WTC11 (cell line): ENCODE results near the gene PLXNA2.

Experiments used
- ATF6 ChIP-seq: sonication (generic); formaldehyde crosslinking; IDR thresholded peaks from 2 replicates; pipeline ENCODE4 v1.8.1; 2023; ENCODE audit warnings: mild to moderate bottlenecking, missing genetic modification reagents
- CBFB ChIP-seq: sonication (generic); formaldehyde crosslinking; IDR thresholded peaks from 2 replicates; pipeline ENCODE4 v1.8.1; 2022; ENCODE audit warnings: mild to moderate bottlenecking, low read depth, missing genetic modification reagents
- CTCF ChIP-seq: fragments of 200-600 bp; IDR thresholded peaks from 2 replicates; pipeline ENCODE4 v1.8.0; 2022; ENCODE audit warnings: antibody characterized with exemption
- ETV6 ChIP-seq: sonication (generic); formaldehyde crosslinking; IDR thresholded peaks from 2 replicates; pipeline ENCODE4 v1.8.1; 2022; ENCODE audit warnings: mild to moderate bottlenecking, missing genetic modification reagents
- FOXP4 ChIP-seq: sonication (generic); formaldehyde crosslinking; IDR thresholded peaks from 2 replicates; pipeline ENCODE4 v1.8.0; 2022; ENCODE audit warnings: mild to moderate bottlenecking, missing genetic modification reagents
- JUN ChIP-seq: sonication (generic); formaldehyde crosslinking; IDR thresholded peaks from 2 replicates; pipeline ENCODE4 v1.8.0; 2023; ENCODE audit warnings: mild to moderate bottlenecking, missing genetic modification reagents
- NR1H2 ChIP-seq: sonication (generic); formaldehyde crosslinking; IDR thresholded peaks from 2 replicates; pipeline ENCODE4 v1.9.0; 2021; ENCODE audit warnings: mild to moderate bottlenecking, moderate library complexity, missing genetic modification reagents
- OVOL2 ChIP-seq: fragments of 250-450 bp; sonication (Bioruptor Pico); IDR thresholded peaks from 2 replicates; pipeline ENCODE4 v1.9.0; 2021; ENCODE audit warnings: mild to moderate bottlenecking, borderline replicate concordance
- SMAD3 ChIP-seq: sonication (generic); formaldehyde crosslinking; IDR thresholded peaks from 2 replicates; pipeline ENCODE4 v1.8.0; 2022; ENCODE audit warnings: missing genetic modification reagents, mild to moderate bottlenecking, borderline replicate concordance
- TCF7 ChIP-seq: sonication (generic); formaldehyde crosslinking; IDR thresholded peaks from 2 replicates; pipeline ENCODE4 v1.8.0; 2022; ENCODE audit warnings: mild to moderate bottlenecking, low read depth, missing genetic modification reagents, moderate library complexity
- ZNF423 ChIP-seq: fragments of 250-450 bp; sonication (Bioruptor Pico); IDR thresholded peaks from 2 replicates; pipeline ENCODE4 v2.1.2; 2022; ENCODE audit warnings: mild to moderate bottlenecking, moderate library complexity
- TF ChIP-seq, protein P1 (sequence below): sonication (generic); formaldehyde crosslinking; IDR thresholded peaks from 2 replicates; pipeline ENCODE4 v1.8.1; 2022; ENCODE audit warnings: mild to moderate bottlenecking, moderate library complexity, missing genetic modification reagents

DNA sequence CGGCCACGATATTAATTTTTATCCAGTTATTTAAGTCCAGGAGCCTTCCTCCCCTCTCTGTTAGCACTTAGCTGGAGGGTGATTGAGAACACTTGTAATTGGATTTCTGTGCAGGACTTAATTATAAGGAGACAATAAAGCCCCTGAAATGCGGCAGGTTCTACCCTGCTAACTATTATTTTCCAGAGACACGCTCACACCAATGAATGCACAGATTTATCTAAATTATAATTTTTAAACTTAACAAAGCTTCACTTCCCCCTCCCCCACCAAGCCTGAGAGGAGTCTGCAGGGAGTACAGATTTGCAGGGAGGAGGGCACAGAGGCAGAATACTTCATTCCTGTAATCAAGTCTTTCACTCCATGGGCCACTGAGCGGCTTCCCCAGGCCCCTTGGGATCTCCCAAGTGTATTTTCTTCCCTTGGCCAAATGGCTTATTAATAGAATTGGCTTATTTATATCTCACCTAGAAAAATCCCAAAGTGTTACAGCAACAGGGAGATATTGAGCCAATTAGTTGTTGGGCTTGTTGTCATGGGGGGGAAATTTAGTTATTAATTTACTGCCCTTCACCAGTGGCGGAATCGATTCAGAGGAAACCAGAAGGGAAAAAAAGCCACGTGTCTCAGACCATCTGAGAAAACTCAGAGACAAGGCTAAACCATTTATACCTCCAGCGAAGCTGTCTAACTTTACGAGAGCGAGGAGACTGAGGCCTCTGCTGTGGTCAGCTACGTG, 234.3 kb downstream of the PLXNA2 start:
- no peak for TF ChIP-seq ATF6 (CRISPR knock-in tag)
- TF ChIP-seq CTCF: no peak
- no peak for TF ChIP-seq FOXP4
- TF ChIP-seq ZNF423 (CRISPR knock-in tag): no peak
- TF ChIP-seq, protein P1, sequence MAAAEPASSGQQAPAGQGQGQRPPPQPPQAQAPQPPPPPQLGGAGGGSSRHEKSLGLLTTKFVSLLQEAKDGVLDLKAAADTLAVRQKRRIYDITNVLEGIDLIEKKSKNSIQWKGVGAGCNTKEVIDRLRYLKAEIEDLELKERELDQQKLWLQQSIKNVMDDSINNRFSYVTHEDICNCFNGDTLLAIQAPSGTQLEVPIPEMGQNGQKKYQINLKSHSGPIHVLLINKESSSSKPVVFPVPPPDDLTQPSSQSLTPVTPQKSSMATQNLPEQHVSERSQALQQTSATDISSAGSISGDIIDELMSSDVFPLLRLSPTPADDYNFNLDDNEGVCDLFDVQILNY (CRISPR knock-in tag): no peak
- TF ChIP-seq TCF7 (CRISPR knock-in tag): no peak
- TF ChIP-seq OVOL2 (CRISPR knock-in tag): no peak
- TF ChIP-seq NR1H2 (CRISPR knock-in tag): no peak
- TF ChIP-seq JUN (CRISPR knock-in tag): no peak
- TF ChIP-seq SMAD3 (CRISPR knock-in tag): no peak
- TF ChIP-seq CBFB (CRISPR knock-in tag): no peak
- no peak for TF ChIP-seq ETV6
